Activated effector memory CD4-positive, alpha-beta T cell treated with anti-CD3 and anti-CD28 coated beads, Interleukin-2, amount 50 U/mL, for 16 hours (primary cell): ENCODE results near the gene SNRPD2.
"Not testable (repeated sequence)": the region's sequence is repeated elsewhere in the genome, so short reads cannot be mapped to it uniquely, and the experiment has no call there.

ENCODE experiments used
- DNase-seq: peaks from one replicate; pipeline ENCODE4 v3.0.0-alpha.2; 2020

The SNRPD2 gene

DNA sequence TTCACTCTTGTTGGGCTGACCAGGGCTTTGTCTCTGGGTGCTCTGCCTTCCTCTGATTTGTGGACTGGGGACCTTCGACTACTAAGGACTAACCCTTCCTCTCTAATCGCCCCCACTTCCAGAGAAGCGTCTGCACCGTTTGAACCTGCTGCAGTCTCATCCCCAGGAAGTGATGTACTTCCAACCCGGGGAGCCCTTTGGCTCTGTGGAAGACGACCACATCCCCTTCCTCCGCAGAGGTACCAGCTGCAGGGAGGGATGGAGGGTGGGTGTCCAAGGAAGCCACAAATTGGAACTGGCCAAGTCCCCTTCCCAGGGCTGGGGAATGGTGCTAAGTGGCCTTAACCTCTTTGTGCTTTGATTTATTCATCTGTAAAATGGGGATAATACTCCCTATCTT lies 9.9 kb upstream of the SNRPD2 start:
- DNase-seq, result no peak

DNA sequence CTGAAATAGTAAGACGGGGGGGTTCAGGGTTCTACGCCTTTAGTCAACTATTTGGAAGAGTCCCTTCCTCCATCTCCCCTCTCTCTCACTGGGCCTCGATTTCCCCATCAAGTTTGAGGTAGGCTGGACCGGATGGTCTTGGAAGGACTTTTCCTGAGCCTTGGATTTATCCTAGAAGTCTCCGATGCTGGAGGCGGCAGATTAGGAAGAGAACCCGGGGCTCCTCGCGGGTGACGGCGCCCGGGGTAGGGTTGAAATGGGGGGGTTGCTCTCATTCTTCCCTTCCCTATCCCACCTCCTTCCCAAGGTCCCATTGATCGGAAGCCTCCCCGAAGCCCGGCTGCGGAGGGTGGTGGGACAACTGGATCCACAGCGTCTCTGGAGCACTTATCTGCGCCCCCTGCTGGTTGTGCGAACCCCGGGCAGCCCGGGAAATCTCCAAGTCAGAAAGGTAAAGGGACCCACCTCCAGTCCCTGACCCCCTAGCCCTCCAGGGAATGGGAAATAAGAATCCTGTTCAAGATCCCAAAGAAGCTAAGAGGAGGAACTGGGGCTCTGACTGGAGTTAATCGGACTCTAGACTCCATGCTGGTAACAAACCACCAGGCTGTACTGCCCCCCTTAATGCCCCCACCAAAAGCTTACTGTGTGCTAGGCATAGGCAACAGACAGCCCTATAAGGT lies 1.5 kb upstream of the SNRPD2 start:
- DNase-seq, result peak; percentile 92

GRCh38 chr19:45692187-45693105 lies 693 bp upstream of the SNRPD2 start, which contains the start of gene QPCTL:
Gene QPCTL, plus strand, starts transcription at chr19:45692666. Its CDS starts 38 bp downstream, at chr19:45692704.
- DNase-seq, result peak; percentile 99

DNA sequence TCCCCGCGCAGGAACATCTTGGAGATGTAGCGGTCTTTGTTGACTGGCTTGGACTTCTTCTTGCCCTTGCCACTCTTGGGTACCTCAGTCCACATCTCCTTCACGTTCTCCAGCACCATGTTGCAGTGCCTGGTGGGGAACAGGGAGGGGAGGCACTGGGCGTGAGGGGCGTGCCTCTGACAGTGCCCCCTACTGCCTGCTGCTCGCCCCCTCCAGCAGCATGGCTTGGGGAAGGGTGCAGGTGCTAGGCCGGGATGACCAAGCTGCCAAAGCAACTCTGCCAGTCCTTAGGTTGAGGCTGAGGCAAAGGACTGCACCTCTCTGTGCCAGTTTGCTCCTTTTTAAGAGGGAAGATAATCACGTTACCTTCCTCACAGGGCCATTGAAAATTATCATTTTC lies 4.2 kb downstream of the SNRPD2 start:
- no peak for DNase-seq

DNA sequence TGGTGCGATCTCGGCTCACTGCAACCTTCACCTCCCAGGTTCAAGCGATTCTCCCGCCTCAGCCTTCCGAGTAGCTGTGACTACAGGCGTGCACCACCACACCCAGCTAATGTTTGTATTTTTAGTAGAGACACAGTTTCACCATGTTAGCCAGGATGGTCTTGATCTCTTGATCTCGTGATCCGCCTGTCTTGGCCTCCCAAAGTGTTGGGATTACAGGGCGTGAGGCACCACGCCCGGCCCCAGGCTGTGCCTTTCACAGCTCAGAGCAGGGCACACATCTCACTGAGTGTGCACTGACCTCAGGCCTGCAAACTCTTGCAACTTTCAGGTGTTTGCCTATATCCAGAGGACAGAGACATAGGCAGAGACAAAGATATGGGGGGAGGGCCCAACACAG lies 6.7 kb downstream of the SNRPD2 start:
- DNase-seq, result not testable (repeated sequence)

DNA sequence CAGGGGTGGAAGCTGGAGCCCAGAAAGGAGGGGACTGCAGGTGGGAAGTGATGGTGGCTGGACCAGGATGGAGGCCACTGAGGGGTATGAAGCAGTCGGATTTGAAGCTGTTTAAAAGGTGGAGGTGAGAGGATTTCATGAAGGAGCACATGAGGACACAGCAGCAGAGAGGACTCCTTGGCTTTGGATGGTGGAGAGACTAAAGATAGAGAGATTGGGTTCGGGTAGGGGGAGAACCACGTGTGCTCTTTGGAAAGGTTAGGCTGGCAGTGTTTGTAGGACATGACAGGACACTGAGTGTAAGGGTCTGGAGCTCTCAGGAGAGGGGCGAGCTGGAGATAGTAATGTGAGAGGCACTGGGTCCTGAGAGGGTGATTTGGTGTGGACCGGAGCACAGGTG lies 8.8 kb downstream of the SNRPD2 start:
- no peak for DNase-seq

DNA sequence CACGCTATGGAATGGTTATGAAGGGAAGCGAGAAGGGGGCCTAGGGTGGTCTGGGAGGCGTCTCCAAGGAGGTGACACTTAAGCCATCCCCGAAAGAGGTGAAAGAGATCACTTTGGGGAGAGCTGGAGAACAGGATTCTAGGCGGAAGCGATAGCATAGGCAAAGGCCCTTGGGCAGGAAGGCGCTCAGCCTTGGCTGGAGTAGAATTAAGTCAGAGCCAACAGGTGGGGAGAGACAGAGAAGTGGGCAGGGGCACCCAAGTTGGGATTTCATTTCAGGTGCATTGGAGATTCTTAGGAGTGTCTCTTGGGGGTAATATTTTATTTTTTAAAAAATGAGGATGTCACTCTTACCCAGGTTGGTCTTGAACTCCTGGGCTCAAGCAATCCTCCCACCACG lies 9.6 kb downstream of the SNRPD2 start:
- DNase-seq, result no peak

- DNase-seq, result peak; percentile 95
Measured at GRCh38 chr19:45681391-45682015, 10.2 kb downstream of the SNRPD2 start.

DNA sequence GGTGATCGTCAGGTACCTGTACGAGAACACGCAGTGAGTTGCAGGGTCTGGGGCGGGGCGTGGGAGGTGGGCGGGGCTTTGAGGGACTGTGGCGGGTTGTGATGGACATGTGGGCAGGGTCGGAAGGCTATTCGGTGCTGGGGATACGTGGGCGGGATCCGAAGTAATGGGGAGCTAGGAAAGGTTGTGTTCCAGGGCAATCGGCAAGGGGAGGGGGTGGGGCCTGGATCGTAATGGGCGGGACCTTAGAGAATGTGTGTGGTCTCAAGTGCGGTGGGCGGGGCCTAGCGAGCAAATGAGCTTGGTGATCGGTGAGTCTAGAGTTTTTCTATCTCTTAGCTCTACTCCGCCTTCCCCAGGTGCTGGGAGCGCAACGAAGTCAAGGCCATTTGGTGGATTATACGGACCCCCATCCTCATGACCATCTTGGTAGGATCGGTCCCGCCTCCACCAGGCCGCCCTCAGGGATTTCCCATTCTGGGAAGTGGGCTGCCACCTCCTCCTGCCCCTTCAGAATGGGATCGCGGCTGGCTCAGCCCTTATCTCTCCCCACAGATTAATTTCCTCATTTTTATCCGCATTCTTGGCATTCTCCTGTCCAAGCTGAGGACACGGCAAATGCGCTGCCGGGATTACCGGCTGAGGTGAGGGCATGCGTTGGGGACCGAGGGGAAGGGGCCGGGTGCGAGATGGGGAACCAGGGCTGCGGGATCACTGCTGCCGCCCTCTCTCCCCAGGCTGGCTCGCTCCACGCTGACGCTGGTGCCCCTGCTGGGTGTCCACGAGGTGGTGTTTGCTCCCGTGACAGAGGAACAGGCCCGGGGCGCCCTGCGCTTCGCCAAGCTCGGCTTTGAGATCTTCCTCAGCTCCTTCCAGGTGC lies 14.2 kb downstream of the SNRPD2 start:
- peak; percentile 92 for DNase-seq

DNA sequence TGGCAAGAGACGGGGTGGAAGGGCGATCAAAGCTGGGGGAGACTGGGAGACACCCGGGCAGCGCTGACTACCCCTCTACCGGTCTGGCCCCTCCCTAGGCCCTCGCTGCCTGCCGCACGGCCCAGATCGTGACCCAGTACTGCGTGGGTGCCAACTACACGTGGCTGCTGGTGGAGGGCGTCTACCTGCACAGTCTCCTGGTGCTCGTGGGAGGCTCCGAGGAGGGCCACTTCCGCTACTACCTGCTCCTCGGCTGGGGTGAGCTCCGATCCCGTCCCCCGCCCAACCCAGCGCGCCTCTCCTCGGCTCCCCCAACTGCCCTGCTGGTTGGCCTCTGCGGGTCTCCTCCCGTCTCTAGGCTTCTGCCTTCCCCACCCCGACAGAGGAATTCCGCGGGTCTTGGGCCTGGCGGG lies 14.9 kb downstream of the SNRPD2 start:
- DNase-seq, result peak; percentile 83

- no peak for DNase-seq
Measured at GRCh38 chr19:45674946-45675345, 16.8 kb downstream of the SNRPD2 start.

GRCh38 chr19:45670670-45671453 lies 20.9 kb downstream of the SNRPD2 start:
- DNase-seq, result peak; percentile 83

- DNase-seq, result peak; percentile 79
Measured at GRCh38 chr19:45668342-45668871, 23.3 kb downstream of the SNRPD2 start.

GRCh38 chr19:45667620-45668341 lies 24.0 kb downstream of the SNRPD2 start, which contains the start of gene GIPR:
Gene GIPR, plus strand, starts transcription at chr19:45668221. Its CDS starts 1,300 bp downstream, at chr19:45669521.
- DNase-seq, result peak; percentile 84

DNA sequence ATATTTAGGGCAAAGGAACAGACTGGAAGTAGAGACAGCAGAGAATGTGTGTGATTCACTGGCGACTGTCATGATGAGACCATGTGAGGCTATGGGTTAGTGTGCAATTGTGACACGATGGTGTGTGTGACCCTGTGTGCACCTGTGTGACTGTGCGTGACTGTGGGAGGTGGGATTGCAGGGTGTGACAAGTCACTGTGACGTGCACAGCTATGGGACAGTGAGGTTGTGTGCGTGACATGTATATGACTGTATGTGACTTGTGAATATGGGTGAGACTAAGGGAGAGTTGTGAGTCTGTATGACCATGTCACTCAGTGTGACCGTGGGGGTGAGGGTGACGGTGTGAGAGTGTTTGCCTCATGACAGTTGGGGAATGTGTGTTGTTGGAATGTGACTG lies 27.2 kb downstream of the SNRPD2 start:
- DNase-seq, result no peak

GRCh38 chr19:45663800-45664199 lies 28.0 kb downstream of the SNRPD2 start:
- no peak for DNase-seq

DNA sequence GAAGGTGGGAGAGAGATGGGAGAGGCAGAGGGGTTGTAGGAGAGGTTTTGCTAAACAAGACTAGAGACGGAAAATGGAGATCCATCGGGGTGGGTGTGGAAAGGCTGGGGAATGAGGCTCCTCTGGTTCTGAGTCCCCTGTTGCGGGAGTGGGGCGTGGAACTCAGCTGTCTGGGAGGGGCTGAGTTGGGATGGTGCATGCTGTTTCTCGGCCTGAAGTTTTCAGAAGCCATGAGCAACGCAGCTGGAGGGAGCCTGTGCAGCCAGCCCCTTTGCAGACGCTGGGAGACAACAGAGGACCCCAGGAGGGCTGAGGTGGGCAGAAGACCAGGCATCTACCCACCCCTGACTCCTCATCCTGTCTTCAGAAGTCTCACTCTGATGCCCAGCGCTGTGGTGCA lies 31.1 kb downstream of the SNRPD2 start:
- DNase-seq, result no peak

DNA sequence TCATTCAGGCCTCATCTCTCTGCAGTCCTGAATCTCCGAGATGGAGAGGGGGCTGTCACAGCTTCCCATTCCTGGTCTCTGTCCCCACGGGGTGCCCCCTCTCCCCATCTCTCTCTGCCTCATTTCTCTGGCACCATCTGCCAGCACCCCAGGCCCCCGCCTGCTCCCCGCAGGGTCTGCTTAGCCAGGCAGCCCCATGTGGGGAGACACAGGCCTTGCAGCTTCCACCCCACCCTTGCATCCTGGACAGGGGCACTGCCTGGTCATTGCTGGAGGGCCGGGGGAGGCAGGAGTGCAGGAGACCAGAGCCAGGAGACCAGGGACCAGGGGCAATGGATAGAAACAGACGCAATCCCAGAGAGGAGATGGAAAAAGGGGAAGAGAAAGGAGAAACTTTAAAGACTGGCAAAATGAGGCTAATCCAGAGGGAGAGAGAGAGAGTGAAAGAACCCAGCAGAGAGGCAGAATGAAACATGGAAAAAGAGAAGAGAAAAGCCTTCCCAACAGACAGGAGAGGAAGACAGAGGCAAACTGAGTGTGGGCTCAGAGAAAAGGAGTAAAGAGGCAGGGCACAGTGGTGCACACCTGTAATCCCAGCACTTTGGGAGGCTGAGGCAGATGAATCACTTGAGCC lies 32.5 kb downstream of the SNRPD2 start:
- DNase-seq, result no peak

DNA sequence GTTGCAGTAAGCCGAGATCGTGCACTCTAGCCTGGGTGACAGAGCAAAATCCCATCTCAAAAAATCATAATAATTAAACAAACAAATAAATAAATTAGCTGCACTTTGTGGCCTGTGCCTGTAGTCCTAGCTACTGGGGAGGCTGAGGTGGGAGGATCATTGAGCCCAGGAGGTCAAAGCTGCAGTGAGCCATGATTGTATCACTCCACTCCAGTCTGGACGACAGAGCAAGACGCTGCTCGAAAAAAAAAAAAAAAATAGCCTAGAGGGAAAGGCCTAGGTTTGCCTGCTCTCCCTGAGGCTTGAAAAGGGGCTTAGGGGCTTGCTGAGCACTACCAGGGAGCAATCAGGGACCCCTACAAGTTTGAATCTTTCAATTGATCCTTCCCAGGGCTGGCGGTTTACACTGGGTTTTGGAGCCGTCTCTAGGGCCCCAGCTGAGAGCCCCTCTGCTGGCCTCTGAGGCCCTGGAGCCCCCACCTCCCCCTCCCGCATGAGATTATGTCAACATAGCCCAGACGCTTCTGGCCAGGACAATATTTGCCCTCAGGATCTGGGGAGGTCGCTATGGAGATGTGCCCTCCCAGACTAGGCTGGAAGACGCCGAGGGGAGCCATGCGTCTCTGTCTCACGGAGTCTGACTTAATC lies 34.1 kb downstream of the SNRPD2 start:
- DNase-seq, result no peak

- no peak for DNase-seq
Measured at GRCh38 chr19:45655073-45655472, 36.7 kb downstream of the SNRPD2 start.
